H9 (cell line): Measurements from ENCODE around the gene NOS1AP. TPM values are rescaled to one million over a fixed set of nuclear protein-coding genes. Genes with fewer than 3 reads are reported as not detected.

Source experiments
- DNase-seq: peaks from one replicate; pipeline ENCODE4 v3.0.0-alpha.2; 2017
- H2AFZ ChIP-seq: one replicate; pipeline ENCODE4 v1.6.1; 2013; ENCODE audit warnings: mild to moderate bottlenecking, low read length, control low read depth, moderate library complexity
- H2AK5ac ChIP-seq: 2 replicates; pipeline ENCODE4 v1.6.1; 2013; ENCODE audit warnings: low read length, control low read depth, mixed read lengths; ENCODE audit not compliant: insufficient read length
- H2BK120ac ChIP-seq: one replicate; pipeline ENCODE4 v1.6.1; 2013; ENCODE audit warnings: low read depth, mild to moderate bottlenecking, low read length, control low read depth, inconsistent platforms; ENCODE audit not compliant: poor library complexity, severe bottlenecking
- H2BK12ac ChIP-seq: 2 replicates; pipeline ENCODE4 v1.6.1; 2013; ENCODE audit warnings: low read length, control low read depth, mixed read lengths, low read depth; ENCODE audit not compliant: insufficient read length
- H2BK15ac ChIP-seq: 2 replicates; pipeline ENCODE4 v1.6.1; 2013; ENCODE audit warnings: low read depth, low read length, control low read depth
- H2BK20ac ChIP-seq: one replicate; pipeline ENCODE4 v1.6.1; 2013; ENCODE audit warnings: low read depth, mild to moderate bottlenecking, low read length, control low read depth, inconsistent platforms; ENCODE audit not compliant: poor library complexity, severe bottlenecking
- H2BK5ac ChIP-seq: 2 replicates; pipeline ENCODE4 v1.6.1; 2013; ENCODE audit warnings: low read length, control low read depth, mixed read lengths; ENCODE audit not compliant: insufficient read length
- H3K14ac ChIP-seq: 2 replicates; pipeline ENCODE4 v1.6.1; 2013; ENCODE audit warnings: low read length, control low read depth; ENCODE audit not compliant: insufficient read depth
- H3K18ac ChIP-seq: 2 replicates; pipeline ENCODE4 v1.6.1; 2013; ENCODE audit warnings: low read depth, mild to moderate bottlenecking, mixed read lengths, low read length, control low read depth; ENCODE audit not compliant: insufficient read length
- H3K23ac ChIP-seq: 2 replicates; pipeline ENCODE4 v1.6.1; 2013; ENCODE audit warnings: low read length, control low read depth, mixed read lengths, low read depth; ENCODE audit not compliant: insufficient read length
- H3K23me2 ChIP-seq: 2 replicates; pipeline ENCODE4 v1.6.1; 2013; ENCODE audit warnings: low read depth, mild to moderate bottlenecking, mixed read lengths, low read length, control low read depth; ENCODE audit not compliant: insufficient read length, poor library complexity, severe bottlenecking
- H3K27ac ChIP-seq: 2 replicates; pipeline ENCODE4 v1.5.1; 2013; ENCODE audit warnings: low read length, control low read depth, mixed read lengths, low read depth; ENCODE audit not compliant: insufficient read length
- H3K27me3 ChIP-seq: 2 replicates; pipeline ENCODE4 v1.6.1; 2013; ENCODE audit warnings: low read length, control low read depth, inconsistent platforms; ENCODE audit not compliant: insufficient read depth
- H3K4ac ChIP-seq: 2 replicates; pipeline ENCODE4 v1.6.1; 2013; ENCODE audit warnings: low read depth, mild to moderate bottlenecking, control low read depth, inconsistent platforms, low read length, moderate library complexity
- H3K4me1 ChIP-seq: 2 replicates; pipeline ENCODE4 v1.6.1; 2013; ENCODE audit warnings: low read length, control low read depth, inconsistent platforms; ENCODE audit not compliant: insufficient read depth
- H3K4me2 ChIP-seq: 2 replicates; pipeline ENCODE4 v1.6.1; 2013; ENCODE audit warnings: low read length, control low read depth, mixed read lengths; ENCODE audit not compliant: insufficient read length, insufficient read depth
- H3K56ac ChIP-seq: 2 replicates; pipeline ENCODE4 v1.6.1; 2013; ENCODE audit warnings: low read depth, mild to moderate bottlenecking, mixed read lengths, low read length, control low read depth; ENCODE audit not compliant: insufficient read length
- H3K79me1 ChIP-seq: 2 replicates; pipeline ENCODE4 v1.6.1; 2013; ENCODE audit warnings: low read depth, mild to moderate bottlenecking, moderate library complexity, low read length, control low read depth, inconsistent platforms; ENCODE audit not compliant: insufficient read depth, poor library complexity, severe bottlenecking
- H3K79me2 ChIP-seq: 2 replicates; pipeline ENCODE4 v1.6.1; 2013; ENCODE audit warnings: low read length, control low read depth, inconsistent platforms; ENCODE audit not compliant: insufficient read depth
- H3K9ac ChIP-seq: 2 replicates; pipeline ENCODE4 v1.6.1; 2013; ENCODE audit warnings: low read length, control low read depth, mixed read lengths; ENCODE audit not compliant: insufficient read length; ENCODE audit errors: extremely low read depth
- H3K9me3 ChIP-seq: one replicate; pipeline ENCODE4 v1.6.1; 2013; ENCODE audit warnings: low read depth, low read length, inconsistent platforms; ENCODE audit not compliant: control insufficient read depth
- H3T11ph ChIP-seq: one replicate; pipeline ENCODE4 v1.6.1; 2013; ENCODE audit warnings: mild to moderate bottlenecking, low read length, control low read depth, inconsistent platforms
- H4K20me1 ChIP-seq: one replicate; pipeline ENCODE4 v1.6.1; 2013; ENCODE audit not compliant: control insufficient read depth, insufficient read length, insufficient read depth
- H4K5ac ChIP-seq: 2 replicates; pipeline ENCODE4 v1.6.1; 2013; ENCODE audit warnings: low read depth, mild to moderate bottlenecking, mixed read lengths, low read length, control low read depth; ENCODE audit not compliant: insufficient read length
- H4K8ac ChIP-seq: replicated peaks from 2 replicates; pipeline ENCODE4 v1.6.1; 2013; ENCODE audit warnings: low read length, control low read depth, mixed read lengths, low read depth; ENCODE audit not compliant: insufficient read length
- H4K91ac ChIP-seq: 2 replicates; pipeline ENCODE4 v1.6.1; 2013; ENCODE audit warnings: low read depth, mild to moderate bottlenecking, moderate library complexity, mixed read lengths, low read length, control low read depth; ENCODE audit not compliant: insufficient read length
- H3K27ac Mint-ChIP-seq, 3 experiments: 2 replicates in 2 of 3; 3 replicates in 1 of 3; pipeline ENCODE4 v1.8.0; 2020 to 2021; ENCODE audit warnings: mixed read lengths in 3 of 3, mild to moderate bottlenecking in 1 of 3, moderate library complexity in 1 of 3
- H3K27me3 Mint-ChIP-seq: 2 replicates; pipeline ENCODE4 v1.8.0; 2021; ENCODE audit warnings: low read depth, mild to moderate bottlenecking, moderate library complexity, mixed read lengths
- H3K36me3 Mint-ChIP-seq, 3 experiments: 2 replicates in 2 of 3; 3 replicates in 1 of 3; pipeline ENCODE4 v1.8.0; 2020 to 2021; ENCODE audit warnings: low read depth in 3 of 3, mixed read lengths in 3 of 3; ENCODE audit not compliant: insufficient read depth in 1 of 3
- H3K4me1 Mint-ChIP-seq, 2 experiments: 2 replicates each; pipeline ENCODE4 v1.8.0; 2020; ENCODE audit warnings: mixed read lengths in 2 of 2
- H3K4me3 Mint-ChIP-seq, 2 experiments: 2 replicates in 1 of 2; 3 replicates in 1 of 2; pipeline ENCODE4 v1.8.0; 2020 to 2021; ENCODE audit warnings: mild to moderate bottlenecking in 2 of 2, mixed read lengths in 2 of 2, moderate library complexity in 1 of 2
- H3K9me3 Mint-ChIP-seq, 2 experiments: 2 replicates in 1 of 2; 3 replicates in 1 of 2; pipeline ENCODE4 v1.8.0; 2020; ENCODE audit warnings: mild to moderate bottlenecking in 2 of 2, mixed read lengths in 2 of 2, moderate library complexity in 1 of 2
- WGBS: extraction: QIAGEN DNeasy Blood & Tissue Kit; methylation state at CpG from one replicate; pipeline ENCODE4 v1.1.7; 2013; ENCODE audit warnings: missing lambda C conversion rate, low lambda C conversion rate, mixed read lengths; ENCODE audit not compliant: insufficient read length; ENCODE audit errors: extremely low coverage; 5-methylcytosine and 5-hydroxymethylcytosine counted together
- total RNA-seq: library from RNA; stranded (reverse); gene quantifications from 2 replicates; pipeline ENCODE4 v1.2.1, GENCODE V29; 2021
- TF ChIP-seq, protein P1 (sequence below): fragments of 200-600 bp; sonication (generic); conservative IDR thresholded peaks from 3 replicates; pipeline ENCODE4 v1.8.0; 2021; ENCODE audit warnings: antibody characterized with exemption, mild to moderate bottlenecking

The NOS1AP gene
- total RNA-seq, 1 experiment from 2014 or later, result 8.4 TPM

DNA sequence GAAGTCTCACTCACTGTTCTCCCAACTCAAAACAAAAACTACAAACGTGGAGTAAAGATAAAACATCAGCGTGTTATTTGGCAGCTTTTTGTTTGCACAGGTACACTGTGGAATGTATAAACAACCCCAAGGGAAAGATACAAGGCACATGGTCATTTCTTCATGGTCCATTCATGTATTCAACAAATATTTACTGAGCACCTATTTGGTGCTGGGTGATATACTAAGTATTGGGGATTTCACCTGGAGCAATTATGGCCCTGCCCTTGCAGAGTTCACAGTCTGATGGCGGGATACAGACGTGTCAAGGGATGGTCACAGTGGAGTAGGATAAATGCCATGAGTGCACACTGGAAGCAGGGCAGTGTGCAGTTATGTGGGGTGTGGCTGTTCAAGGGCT is 171.1 kb downstream of the NOS1AP start:
- WGBS, result no CpG with 5 or more reads among the region's 4 CpGs
- TF ChIP-seq, protein P1, sequence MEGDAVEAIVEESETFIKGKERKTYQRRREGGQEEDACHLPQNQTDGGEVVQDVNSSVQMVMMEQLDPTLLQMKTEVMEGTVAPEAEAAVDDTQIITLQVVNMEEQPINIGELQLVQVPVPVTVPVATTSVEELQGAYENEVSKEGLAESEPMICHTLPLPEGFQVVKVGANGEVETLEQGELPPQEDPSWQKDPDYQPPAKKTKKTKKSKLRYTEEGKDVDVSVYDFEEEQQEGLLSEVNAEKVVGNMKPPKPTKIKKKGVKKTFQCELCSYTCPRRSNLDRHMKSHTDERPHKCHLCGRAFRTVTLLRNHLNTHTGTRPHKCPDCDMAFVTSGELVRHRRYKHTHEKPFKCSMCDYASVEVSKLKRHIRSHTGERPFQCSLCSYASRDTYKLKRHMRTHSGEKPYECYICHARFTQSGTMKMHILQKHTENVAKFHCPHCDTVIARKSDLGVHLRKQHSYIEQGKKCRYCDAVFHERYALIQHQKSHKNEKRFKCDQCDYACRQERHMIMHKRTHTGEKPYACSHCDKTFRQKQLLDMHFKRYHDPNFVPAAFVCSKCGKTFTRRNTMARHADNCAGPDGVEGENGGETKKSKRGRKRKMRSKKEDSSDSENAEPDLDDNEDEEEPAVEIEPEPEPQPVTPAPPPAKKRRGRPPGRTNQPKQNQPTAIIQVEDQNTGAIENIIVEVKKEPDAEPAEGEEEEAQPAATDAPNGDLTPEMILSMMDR, result no peak
- no peaks in the 10 kb centered on the region; the same call in 1 of the 2 replicates for H3K4me1 ChIP-seq
- no peak overlapping the region for H3K9ac ChIP-seq
- H3K4ac ChIP-seq, result no peak overlapping the region
- no peak overlapping the region for H2BK20ac ChIP-seq
- H3K27me3 ChIP-seq, result no peaks in the 10 kb centered on the region
- H3K9me3 ChIP-seq, result no peaks in the 10 kb centered on the region
- no peaks in the 10 kb centered on the region for H3K79me1 ChIP-seq
- no peak overlapping the region for H3K56ac ChIP-seq
- H2BK12ac ChIP-seq, result no peak overlapping the region
- no peak overlapping the region for H2BK120ac ChIP-seq
- H2BK15ac ChIP-seq, result no peak overlapping the region
- no peaks in the 10 kb centered on the region for H3K23me2 ChIP-seq
- no peak overlapping the region for H3K4me2 ChIP-seq
- no peaks in the 10 kb centered on the region; the same call in 1 of the 2 replicates for H3K27me3 Mint-ChIP-seq
- H4K8ac ChIP-seq, result no peak overlapping the region
- no peaks in the 10 kb centered on the region for H3K36me3 Mint-ChIP-seq
- H4K20me1 ChIP-seq, result no peaks in the 10 kb centered on the region
- DNase-seq, result no peak
- H4K5ac ChIP-seq, result no peak overlapping the region
- no peak overlapping the region for H2AK5ac ChIP-seq
- no peak overlapping the region for H3K14ac ChIP-seq
- H3T11ph ChIP-seq, result no peak overlapping the region
- H3K23ac ChIP-seq, result no peak overlapping the region
- no peaks in the 10 kb centered on the region for H3K9me3 Mint-ChIP-seq
- H3K18ac ChIP-seq, result no peak overlapping the region
- H2BK5ac ChIP-seq, result no peak overlapping the region
- no peak overlapping the region for H3K27ac Mint-ChIP-seq
- H2AFZ ChIP-seq, result no peak overlapping the region
- H3K4me1 Mint-ChIP-seq, result peaks cover 35 to 36% of the 10 kb centered on the region in 2 experiments
- no peak overlapping the region for H3K4me3 Mint-ChIP-seq
- no peak overlapping the region for H3K27ac ChIP-seq
- H4K91ac ChIP-seq, result no peak overlapping the region
- H3K79me2 ChIP-seq, result no peaks in the 10 kb centered on the region
